GM18507 (cell line): ENCODE measurements around the gene RBM6.
"Not testable (repeated sequence)": the region's sequence is repeated elsewhere in the genome, so short reads cannot be mapped to it uniquely, and the experiment has no call there.

Experiments used
- DNase-seq: peaks from one replicate; pipeline ENCODE4 v3.0.0; 2011; ENCODE audit warnings: low read depth; ENCODE audit not compliant: insufficient read length; ENCODE audit errors: extremely low spot score
- FAIRE-seq: peaks from 2 replicates; lab custom pipeline; 2011; peaks lifted over from hg19 to GRCh38; lab: Jason Lieb, UNC

Gene RBM6, protein sequence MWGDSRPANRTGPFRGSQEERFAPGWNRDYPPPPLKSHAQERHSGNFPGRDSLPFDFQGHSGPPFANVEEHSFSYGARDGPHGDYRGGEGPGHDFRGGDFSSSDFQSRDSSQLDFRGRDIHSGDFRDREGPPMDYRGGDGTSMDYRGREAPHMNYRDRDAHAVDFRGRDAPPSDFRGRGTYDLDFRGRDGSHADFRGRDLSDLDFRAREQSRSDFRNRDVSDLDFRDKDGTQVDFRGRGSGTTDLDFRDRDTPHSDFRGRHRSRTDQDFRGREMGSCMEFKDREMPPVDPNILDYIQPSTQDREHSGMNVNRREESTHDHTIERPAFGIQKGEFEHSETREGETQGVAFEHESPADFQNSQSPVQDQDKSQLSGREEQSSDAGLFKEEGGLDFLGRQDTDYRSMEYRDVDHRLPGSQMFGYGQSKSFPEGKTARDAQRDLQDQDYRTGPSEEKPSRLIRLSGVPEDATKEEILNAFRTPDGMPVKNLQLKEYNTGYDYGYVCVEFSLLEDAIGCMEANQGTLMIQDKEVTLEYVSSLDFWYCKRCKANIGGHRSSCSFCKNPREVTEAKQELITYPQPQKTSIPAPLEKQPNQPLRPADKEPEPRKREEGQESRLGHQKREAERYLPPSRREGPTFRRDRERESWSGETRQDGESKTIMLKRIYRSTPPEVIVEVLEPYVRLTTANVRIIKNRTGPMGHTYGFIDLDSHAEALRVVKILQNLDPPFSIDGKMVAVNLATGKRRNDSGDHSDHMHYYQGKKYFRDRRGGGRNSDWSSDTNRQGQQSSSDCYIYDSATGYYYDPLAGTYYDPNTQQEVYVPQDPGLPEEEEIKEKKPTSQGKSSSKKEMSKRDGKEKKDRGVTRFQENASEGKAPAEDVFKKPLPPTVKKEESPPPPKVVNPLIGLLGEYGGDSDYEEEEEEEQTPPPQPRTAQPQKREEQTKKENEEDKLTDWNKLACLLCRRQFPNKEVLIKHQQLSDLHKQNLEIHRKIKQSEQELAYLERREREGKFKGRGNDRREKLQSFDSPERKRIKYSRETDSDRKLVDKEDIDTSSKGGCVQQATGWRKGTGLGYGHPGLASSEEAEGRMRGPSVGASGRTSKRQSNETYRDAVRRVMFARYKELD

DNA sequence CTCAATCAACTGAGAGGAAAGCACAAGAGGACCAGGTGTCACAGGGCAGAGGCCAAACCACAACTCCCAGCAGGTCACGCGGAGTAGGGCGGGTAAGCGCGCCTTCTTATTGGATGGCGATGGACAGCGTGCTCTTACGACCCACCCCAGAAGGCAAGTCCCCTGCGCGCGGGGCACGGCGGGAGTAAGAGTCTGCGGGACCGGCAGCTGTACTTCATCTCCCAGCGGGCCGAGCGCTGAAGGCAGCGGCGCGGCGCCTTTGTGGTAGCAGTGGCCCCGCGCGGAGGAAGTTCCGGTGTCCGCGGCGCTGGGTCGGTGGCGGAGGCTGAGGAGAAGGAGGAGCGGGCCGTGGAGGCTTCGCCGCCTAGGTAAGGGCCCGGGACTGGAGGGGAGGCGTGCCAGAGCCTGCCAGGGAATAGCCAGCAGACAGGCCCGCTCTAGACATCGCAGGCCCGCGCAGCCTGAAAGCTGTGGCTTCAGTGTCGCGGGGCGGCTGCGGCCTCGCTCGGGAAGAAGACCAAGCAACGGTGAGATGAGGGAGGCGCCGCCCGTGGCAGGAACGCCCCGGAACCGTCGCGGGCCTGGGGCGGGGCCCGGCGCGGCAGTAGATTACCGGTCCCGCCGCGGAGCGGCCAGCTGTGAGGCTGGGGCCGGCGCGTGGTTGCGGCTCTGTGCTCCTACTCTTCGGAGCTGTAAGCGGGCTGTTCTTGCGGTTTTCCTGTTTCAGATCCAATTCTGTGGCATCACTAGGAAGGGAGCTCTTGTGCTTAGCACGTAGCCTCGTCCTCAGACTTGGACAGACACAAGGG is at the start of gene RBM6:
RBM6 (plus strand) TSS at position 293 of the 809 bp plus-strand sequence. CDS start 22,492 bp downstream, outside the sequence.
- DNase-seq: peak; percentile 96
- peak; percentile 98 for FAIRE-seq

DNA sequence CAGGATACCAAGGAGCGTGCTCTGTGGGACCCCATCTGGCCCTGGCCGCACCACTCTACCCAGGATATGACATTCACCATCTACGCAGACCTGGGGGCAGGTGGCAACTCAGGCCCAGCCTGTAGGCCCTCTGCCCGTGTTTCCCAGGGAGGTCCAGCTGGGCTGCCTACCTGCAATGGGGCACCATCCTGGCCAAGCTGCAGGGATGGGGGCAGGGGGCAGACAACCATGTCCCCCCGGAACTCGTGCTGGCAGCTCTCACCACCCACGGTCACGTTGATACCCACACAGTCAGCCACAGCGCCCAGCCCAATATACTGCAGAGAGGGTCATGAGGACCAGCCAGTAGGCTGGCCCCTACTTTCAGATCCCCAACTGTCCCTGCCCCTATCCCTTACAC is 44.2 kb upstream of the RBM6 start:
- no peak for DNase-seq
- no peak for FAIRE-seq

DNA sequence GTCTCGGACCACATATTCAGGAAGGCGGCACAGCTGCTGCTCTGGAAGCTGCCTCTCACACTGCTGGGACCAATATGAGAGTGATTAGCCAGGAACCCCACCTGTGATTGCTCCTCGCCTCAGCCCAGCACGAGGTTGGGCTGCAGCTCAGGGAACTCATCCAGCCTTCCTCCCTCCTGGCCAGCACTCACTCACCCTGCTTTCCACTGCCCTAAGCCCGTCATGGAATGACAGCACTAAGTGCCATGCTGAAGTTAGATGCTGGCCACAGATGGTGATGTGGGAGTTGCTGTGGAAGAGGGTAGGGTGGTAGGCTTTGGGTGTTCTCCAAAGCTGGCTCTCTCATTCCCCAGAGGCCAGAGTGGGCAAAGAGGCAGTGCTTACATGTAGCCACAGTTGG is 43.6 kb upstream of the RBM6 start:
- FAIRE-seq (no peak), DNase-seq (no peak)

DNA sequence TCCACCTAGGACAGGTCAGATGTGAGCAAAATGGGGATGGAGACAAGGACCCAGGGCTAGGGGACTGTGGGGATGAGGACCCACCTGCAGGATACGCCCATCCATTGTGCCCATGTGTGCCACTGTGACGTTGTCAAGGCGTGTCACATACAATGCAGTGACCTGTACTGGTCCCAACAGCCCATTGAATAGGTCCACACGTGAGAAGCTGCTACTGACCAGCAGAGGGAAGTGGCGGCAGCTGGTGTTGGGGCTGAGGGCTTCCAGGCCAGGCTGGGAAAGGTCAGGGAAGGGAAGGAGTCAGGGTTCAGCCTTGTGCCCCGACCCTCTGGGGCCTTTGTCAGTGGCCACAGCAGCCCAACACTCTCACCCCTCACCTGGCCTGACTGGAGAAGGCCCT is 41.0 kb upstream of the RBM6 start:
- FAIRE-seq (no peak), DNase-seq (no peak)

DNA sequence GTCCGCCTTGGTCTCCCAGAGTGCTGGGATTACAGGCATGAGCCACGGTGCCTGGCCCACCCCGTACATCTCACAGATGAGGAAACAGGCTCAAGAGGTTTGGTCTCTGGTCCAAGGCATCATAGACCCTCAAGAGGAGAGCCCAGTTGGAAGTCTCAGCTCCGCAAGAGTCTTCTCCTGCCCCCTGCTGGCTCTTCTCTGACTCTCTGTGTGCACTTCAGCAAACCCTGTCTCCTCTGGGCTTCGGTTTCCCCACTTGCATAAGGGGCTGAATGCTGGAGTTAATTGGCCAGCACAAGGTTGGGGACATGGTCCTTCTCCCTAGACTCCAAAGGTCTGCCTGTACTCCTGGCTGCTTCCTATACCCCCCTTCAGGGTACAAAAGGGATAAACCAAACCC is 40.1 kb upstream of the RBM6 start:
- DNase-seq (no peak), FAIRE-seq (no peak)

DNA sequence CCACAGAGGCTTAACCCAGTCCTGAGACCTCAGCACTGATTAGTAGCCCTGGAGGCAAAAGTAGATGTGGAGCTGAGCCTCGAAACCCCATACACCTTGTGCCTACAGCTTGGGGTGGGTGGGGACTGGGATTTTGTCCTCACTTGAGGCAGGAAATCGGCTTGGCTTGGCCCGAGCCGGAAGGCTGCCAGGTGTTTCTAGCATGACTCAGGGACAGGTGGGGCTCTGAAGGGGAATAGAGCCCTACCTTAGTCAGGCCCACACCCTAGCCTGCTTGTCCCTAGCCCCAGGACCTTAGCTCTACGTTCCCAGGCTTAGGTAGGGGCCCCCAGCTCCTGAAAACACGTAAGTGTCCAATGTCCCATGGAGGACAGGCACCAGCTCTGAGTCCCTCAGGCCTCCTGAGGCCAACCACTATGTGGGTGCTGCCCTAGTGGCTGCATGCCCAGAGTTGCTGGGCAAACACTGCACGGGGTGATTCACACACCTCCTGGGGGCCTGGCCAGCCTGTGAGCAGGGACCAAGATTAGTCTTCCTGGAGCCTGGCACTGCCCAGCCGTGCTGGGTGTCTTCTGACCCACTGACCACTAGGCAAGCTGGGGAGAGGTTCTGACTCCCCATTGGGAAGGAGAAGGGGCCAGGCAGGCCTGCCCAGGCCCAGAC is 39.3 kb upstream of the RBM6 start:
- FAIRE-seq: no peak
- no peak for DNase-seq

DNA sequence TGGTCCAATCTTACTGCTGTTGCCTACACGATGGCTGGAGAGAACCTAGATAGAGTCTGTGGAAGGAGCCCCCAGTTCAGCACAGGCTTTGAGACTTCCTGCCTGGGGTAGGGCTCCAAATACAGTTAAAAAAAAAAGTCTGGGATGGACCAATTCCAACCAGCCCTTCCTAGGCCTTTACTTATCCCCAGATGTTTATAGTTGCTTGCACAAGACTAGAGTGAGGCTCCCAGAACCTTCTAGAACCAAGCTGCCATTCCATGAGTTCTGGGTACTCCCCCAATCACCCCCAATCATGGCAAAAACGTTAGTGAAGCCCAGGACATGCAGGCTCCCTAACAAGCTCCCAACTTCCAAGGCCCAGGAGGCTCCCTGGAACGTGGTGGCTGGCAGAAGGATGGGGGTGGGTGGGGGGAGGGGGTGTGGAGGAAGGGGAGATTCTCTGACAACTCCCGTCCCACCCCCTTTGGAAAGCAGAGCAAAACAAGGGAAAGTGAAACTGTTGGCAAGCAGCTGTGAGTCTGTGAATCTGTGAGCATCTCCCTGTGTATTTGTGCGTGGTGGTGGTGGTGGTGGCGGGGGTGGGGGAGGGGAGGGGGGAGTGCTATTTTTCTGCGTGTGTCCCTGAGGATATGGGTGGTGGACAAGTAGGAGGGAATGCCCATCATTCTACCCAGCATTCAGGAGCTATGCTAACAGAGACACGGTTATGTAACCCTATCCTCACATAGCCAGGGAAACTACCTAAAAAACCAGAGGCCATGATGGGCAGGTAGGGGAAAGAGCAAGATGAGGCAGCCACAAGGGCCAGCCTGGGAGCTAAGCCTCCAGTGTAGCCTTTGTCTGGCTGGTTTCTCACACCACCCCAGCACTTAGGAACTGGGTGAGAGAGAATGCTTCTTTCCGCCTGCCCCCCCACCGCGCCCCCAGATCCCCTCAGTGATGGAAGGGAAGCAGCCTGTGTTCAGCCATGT is 38.3 kb upstream of the RBM6 start:
- peak; percentile 47 for FAIRE-seq
- DNase-seq: no peak

DNA sequence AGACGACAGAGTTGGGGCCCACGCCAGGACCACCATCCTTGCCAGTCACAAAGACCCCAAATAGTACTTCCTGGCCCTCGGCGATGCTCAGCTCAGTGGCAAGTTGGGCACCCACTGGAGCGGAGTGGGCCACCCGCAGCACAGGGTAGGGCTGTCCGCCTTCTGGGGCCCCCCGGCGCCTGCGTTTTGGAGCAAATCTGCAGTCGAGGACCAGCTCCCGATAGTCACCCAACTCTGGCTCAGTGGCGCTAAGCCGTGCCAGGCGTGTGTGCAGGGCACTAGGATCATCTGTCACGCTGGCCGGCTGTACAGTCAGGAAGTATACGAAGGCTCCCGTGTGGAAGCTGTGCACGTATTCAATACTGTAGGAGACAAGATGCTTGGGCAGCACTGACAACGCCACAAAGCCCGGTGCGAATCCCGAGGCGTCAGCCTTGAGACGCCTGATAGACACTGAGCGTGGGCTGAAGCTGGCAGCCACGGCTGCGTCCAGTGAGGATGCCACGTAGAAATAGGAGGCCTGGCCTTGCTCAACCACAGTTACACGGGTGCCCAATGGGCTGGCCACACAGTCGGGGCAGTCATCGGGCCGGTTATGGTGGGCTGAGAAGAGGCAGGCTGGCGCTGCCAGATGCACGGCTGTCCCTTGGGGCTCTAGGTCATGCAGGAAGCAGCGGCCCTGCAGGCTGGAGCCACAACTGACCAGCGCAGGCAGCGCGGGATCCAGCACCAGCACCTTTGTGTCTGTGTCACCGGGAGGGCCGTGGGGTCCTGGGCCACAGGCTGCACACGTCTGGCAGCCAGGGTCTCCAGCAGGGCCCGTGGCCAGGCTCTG is 37.2 kb upstream of the RBM6 start:
- DNase-seq (no peak), FAIRE-seq (no peak)

DNA sequence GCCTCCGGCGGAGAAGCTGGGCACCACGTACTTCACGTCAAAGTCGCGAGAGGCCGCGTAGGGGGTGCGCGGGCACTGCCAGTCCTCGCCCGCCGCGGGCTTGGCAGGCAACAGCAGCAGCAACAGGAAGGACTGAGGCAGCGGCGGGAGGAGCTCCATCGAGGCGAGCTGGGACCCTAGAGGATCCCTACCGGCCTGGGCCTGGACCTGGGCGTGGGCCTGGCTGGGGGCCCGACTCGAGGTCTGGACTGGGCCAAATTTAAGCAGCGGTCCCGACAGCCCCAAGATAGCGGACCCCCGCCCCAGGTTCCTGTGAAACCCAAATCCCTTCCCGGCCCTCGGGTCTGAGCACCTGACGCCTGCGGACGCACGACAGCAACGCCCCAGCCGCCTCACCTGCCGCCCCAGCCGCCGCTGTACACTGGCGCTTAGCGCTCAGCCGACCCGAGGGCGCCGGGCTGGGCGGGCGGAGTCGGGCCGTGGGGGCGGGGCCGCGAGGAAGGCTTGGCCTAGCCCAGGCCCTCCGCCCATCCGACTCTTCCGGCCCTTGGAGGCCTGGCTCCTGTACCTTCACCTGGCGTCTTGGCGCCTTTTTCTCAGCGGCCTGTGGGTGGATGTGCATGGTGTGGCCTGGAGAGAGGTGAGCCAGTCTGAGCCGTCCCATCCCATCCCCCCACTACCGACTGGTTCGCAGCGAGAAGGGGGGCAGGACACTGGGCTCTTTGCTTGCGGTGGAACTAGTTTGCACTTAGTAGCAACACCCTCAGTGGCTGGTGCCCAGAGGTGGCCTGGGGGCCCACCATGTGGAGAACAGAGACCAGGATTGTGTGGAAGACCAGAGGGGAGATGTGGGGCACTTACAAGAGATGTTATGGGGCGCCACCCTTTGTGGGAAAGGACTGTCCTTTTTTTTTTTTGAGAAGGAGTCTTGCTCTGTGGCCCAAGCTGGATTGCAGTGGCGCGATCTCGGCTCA is 36.2 kb upstream of the RBM6 start, which contains the start of gene MST1R:
MST1R (minus strand) TSS at position 423 of the 974 bp plus-strand sequence; CDS start at position 159, 264 bp downstream.
- DNase-seq: peak; percentile 71
- FAIRE-seq: peak; percentile 83

DNA sequence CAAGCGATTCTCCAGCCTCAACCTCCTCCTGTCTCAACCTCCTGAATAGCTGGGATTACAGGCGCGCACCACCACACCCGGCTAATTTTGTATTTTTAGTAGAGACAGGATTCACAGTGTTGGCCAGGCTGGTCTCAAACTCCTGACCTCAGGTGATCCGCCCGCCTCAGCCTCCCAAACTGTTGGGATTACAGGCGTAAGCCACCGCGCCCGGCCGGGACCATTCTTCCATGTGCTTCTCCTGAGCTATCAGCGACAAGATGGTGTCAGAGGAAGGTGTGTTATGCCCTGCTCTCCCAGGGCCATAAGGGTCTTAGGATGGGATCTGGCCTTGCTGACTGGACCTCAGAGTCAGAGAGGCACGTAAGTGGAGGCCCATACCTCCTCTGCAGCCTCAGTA is 35.5 kb upstream of the RBM6 start:
- not testable (repeated sequence) for DNase-seq, FAIRE-seq

DNA sequence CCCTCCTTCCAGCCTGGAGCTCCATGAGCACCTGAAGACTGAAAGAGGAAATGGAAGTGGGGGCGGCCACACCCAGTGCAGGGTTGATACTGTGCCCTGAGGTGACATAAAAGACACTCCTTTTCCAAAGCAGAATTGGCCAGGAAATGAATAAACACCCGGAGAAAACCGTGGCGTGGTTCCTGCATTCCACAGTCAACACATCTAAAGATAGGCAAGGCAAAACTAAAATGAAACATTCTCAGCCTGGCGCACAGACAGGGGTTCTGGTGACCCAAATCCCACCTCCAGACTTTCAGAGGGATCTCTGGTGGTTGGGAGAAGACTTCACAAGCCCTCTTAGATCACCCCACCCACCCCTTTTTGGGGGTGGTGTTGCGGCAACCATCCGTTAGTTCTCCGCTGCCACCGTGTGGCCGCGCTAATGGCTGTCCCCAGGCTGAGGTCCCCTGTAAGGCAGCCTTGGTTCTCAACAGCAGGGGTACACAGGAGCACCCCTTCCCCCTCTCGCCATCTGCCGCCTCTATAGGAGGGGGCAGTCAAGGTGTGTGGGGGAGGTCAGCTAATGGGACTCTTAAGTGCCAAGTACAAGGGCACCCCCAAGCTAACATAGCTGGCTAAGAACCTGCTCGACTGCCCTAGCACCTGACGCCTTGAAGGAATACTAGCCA is 33.7 kb upstream of the RBM6 start:
- FAIRE-seq (peak; percentile 65), DNase-seq (peak; percentile 52)

DNA sequence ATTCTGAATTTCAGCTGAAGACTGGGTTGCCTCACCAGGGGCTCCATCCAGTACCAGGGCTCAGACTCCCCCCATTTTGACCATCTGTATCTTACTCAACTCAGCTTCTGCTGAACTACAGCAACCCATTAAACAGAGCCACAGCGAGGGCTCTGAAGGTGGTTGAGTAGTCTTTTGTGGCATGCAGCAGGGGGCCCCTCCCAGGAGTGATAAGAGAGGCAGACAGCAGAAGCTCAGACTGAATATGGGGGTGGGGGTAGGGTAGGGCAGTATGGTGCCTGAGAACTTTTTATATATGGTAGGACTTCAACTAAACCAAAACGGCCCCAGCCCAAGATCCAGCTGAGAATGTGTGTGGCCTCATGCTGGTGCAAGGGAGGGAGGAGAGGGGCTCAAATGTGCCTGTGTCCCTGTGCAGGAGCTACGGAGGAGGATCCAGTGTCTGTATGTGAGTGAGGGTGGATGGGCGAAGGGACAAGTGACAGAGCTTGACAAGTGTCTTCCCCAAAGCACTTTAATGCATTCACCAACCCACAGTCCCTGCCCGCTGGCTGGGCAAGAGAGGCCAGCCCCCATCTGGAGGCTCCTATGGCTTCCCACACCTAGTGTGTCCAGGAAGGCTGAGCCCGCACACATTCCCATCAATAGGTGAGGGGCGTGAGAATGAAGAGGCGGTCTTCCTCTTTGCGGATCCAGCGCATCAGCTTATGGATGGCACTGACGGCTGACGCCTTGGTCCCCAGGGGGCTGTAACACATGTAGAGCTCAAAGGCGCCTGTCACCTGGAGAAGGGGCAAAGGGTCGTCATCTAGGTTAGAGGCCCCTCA is 31.4 kb upstream of the RBM6 start:
- DNase-seq (no peak), FAIRE-seq (no peak)

DNA sequence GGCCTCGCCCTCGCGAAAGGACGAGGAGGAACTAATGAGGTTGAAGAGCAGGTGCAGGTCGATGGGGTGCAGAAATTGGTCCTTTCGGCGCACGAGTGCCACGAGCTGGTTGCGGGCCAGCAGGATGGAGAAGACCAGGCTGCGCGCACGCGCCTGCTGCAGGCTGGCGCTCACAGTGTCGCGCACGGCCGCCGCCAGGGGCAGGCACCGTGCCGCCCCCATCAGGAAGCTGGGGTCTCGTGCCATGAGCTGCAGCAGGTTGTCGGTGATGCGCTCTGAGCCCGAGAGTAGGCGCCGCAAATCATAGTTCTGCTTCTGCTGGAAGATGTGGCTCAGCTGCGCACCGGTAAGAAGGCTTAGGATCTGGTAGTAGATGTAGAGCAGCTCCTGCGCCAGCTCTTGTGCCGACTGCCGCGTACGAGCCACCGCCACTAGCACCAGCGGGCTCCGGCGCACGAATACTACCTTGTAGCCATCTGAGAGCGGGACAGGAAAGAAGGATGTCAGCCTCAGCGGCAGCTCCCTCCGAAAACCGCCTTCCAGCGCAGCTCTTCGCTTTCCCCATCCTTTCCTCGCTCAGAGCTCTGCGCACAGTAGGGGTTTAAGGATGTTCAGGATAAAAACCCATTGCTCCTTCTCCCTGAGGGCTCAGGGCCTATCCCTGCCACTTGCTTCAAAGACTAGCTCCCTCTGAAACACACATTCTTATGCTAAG is 29.4 kb upstream of the RBM6 start:
- DNase-seq: no peak
- FAIRE-seq: no peak

DNA sequence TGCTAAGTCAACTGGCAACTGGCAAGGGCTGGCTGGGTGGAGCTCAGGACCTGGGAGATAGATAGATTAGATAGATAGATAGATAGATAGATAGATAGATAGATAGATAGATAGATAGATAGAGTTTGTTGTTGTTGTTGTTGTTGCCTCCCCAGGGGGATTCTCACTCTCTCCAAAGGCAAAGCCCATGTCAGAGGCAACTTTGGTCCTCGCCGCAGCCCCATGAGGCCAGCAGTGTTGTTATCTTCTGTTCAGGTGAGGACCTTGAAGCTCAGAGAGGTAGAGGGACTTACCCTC is 28.9 kb upstream of the RBM6 start:
- FAIRE-seq: no peak
- no peak for DNase-seq
